HG03565 (cell line): ENCODE measurements around the gene ABI1.

Experiments
- ATAC-seq: cut with Tn5 transposase; IDR thresholded peaks from one replicate; pipeline ENCODE4 v1.9.1; 2021; ENCODE audit warnings: mild to moderate bottlenecking, moderate library complexity; ENCODE audit not compliant: unreplicated experiment

Gene ABI1

GRCh38 chr10:26721561-26721960, 139.2 kb downstream of the ABI1 start:
- no peak for ATAC-seq

- no peak for ATAC-seq
These were observed 143.3 kb downstream of the ABI1 start for GRCh38 chr10:26717476-26717875.

GRCh38 chr10:26715137-26715487, 145.6 kb downstream of the ABI1 start:
- no peak for ATAC-seq

GRCh38 chr10:26714415-26715136, 146.2 kb downstream of the ABI1 start:
- ATAC-seq, result no peak

GRCh38 chr10:26711324-26711723, 149.4 kb downstream of the ABI1 start:
- ATAC-seq, result no peak

GRCh38 chr10:26706936-26707335, 153.8 kb downstream of the ABI1 start:
- ATAC-seq, result no peak

GRCh38 chr10:26706206-26706605, 154.6 kb downstream of the ABI1 start:
- ATAC-seq, result no peak

GRCh38 chr10:26703974-26704373, 156.8 kb downstream of the ABI1 start:
- ATAC-seq, result no peak

- ATAC-seq, result no peak
These were observed 157.7 kb downstream of the ABI1 start for GRCh38 chr10:26703096-26703495.

GRCh38 chr10:26700884-26701630, 159.7 kb downstream of the ABI1 start:
- ATAC-seq, result no peak

- ATAC-seq, result no peak
These were observed 161.1 kb downstream of the ABI1 start for GRCh38 chr10:26699631-26700030.

GRCh38 chr10:26698909-26699308, 161.8 kb downstream of the ABI1 start:
- ATAC-seq, result no peak

- ATAC-seq, result no peak
These were observed 162.7 kb downstream of the ABI1 start for GRCh38 chr10:26697922-26698608.

GRCh38 chr10:26697163-26697921, 163.4 kb downstream of the ABI1 start, which contains the start of gene PDSS1:
TSS of gene PDSS1 (plus strand) at chr10:26697701. CDS start at chr10:26697712, 11 bp downstream.
- ATAC-seq, result peak; percentile 79

- no peak for ATAC-seq
These were observed 164.0 kb downstream of the ABI1 start for GRCh38 chr10:26696786-26697162.
